ENCODE measurements around the gene BACH2.
"Not testable (repeated sequence)": the region's sequence is repeated elsewhere in the genome, so short reads cannot be mapped to it uniquely, and the experiment has no call there.

Gene BACH2

DNA sequence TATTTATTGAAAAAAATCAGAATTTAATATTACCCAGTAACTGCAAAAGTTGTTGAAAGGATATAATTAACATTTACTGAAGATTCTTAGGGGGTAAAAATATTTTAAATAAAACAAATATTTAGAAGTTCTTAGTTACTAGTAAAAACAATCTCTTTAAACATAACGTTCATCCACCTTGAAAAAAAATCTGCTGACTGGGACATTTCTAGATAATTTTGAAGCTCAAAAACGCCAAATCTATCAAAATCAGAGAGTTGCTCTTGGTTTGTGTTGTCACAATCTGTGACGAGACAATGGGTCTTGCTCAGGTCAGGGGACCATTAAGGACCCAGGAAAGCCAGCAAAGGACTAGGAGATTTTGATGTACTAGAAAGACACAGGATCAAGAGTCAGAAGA is 177.0 kb downstream of the BACH2 start:
- DNase-seq = no peak

DNA sequence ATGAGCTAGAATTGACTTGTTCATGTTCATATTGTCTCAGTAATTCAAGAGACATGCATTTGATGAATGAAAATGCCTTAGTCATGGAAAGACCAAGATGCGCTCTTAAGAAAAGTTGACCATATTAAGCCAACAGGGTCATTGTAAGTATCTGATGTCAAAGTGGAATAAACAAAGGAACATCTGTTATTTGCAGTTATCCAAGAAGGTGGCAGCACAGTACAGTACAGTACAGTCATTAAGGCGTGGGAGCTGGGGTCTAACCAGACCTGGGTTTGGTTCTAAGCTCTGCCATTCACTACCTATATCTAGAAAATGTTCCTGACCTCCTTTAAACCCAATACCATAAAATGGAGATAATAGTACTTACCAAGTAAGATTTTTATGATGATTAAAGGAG is 178.1 kb downstream of the BACH2 start:
- no peak for DNase-seq

GRCh38 chr6:90118069-90118468 is 178.6 kb downstream of the BACH2 start:
- no peak for DNase-seq

GRCh38 chr6:90116126-90116525 is 180.5 kb downstream of the BACH2 start:
- not testable (repeated sequence) for DNase-seq

GRCh38 chr6:90113389-90113788 is 183.3 kb downstream of the BACH2 start:
- DNase-seq = no peak

DNA sequence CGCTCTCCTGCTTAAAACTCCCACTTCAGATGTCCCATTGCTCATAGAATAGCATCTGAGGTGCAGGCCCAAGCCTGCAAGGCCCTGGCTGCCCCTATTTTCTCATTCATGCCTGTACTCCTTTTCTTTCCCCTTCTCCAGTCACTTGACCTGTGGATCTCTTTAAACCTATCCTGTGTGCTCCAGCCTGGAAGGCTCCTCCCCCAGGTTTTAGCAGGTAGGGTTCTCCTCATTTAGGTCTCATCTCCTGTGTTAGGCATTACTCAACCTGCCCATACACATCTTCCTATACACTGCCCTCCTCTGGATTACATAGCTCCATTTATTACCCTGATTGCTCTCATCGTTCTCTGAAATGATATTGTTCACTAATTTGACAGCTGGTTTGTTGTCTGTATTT is 185.3 kb downstream of the BACH2 start:
- DNase-seq = no peak

DNA sequence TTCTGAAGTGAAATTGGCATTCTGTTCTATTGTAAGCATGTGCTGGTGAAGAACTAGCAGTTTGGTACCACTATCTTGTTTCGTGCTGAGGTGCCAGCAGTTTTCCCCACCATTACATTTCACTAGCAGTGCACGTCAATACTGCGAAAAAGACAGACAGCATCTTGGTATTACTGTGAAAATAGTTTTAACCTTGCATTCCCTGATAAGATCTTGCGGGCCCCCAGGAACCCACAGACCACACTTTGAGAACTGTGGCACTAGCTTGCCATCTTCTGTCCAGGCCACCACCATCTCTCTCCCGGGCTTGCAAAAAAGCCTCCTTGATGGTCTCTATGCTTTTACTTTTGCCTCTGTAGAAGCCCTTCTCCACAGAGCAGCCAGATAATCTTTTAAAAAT is 185.7 kb downstream of the BACH2 start:
- DNase-seq = no peak

DNA sequence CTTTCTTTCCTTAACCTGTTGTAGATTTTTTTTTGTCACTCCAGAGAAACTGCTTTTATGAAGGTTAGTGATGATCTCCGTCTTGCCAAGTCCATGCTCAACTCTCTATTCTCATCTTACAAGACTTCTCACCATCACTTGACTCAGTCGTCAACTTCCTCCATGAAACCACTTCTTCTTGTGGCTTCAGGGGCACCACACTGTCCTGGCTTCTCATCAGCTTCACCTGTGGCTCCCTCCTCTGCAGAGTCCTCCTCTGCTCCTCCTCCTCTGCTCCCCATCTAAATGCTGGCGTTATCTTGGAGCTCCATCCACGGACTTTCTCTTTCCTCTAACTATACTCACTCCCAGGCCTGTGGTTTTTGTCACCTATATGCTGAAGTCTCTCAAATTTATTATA is 187.5 kb downstream of the BACH2 start:
- DNase-seq = no peak

DNA sequence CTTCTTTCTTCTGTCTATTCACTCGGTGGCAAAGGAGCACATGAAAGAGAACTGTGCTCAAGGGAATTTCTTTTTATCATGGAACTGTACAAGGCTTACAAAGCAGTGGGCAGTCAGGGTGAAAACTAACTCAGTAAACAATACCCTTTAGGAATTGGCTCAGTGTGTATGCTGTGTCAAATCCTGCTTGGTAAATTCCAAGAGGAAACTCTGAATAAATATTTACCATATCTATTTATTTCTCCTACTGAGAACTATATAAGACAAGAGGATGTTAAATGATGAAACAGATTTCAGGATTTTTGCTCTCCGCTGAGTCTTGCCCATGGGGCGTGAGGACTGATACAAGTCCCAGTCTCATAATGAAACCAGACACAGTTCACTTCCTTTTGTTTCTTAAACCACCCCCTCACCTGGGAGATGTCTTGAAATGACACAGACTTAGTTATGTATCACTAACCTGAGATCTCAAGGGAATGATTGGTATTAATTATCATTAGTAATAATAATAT is 188.8 kb downstream of the BACH2 start:
- DNase-seq = no peak

- DNase-seq = no peak
These were observed 189.3 kb downstream of the BACH2 start for GRCh38 chr6:90107371-90107770.

- DNase-seq = no peak
These were observed 190.2 kb downstream of the BACH2 start for GRCh38 chr6:90106449-90106848.

GRCh38 chr6:90105506-90106170 is 191.0 kb downstream of the BACH2 start:
- no peak for DNase-seq

GRCh38 chr6:90103056-90103800 is 193.4 kb downstream of the BACH2 start:
- no peak for DNase-seq

- DNase-seq = no peak
These were observed 195.2 kb downstream of the BACH2 start for GRCh38 chr6:90101403-90101802.

DNA sequence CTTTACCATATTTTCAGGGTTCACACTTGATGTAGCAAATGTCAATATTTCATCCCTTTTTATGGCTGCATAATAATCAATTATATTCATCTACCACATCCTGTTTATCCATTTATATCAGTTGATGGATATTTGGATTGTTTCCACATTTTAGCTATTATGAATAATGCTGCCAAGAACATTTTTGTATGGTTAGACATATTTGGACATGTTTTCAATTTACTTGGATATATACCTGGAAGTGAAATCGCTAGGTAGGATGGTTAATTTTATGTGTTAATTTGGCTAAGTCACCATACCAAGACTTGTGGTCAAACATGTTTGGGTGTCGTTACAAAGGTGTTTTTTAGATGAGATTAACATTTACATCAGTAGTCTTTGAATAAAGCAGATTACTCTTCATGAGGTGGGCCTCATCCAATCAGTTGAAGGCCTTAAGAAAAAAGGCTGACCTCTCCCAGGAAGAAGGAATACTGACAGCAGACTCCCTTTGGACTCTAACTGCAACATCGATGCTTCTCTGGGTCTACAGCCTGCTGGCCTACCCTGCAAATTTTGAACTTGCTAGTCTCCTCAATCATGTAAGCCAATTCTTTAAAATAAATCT is 196.5 kb downstream of the BACH2 start:
- DNase-seq = no peak

- DNase-seq = no peak
These were observed 198.0 kb downstream of the BACH2 start for GRCh38 chr6:90098627-90099026.

DNA sequence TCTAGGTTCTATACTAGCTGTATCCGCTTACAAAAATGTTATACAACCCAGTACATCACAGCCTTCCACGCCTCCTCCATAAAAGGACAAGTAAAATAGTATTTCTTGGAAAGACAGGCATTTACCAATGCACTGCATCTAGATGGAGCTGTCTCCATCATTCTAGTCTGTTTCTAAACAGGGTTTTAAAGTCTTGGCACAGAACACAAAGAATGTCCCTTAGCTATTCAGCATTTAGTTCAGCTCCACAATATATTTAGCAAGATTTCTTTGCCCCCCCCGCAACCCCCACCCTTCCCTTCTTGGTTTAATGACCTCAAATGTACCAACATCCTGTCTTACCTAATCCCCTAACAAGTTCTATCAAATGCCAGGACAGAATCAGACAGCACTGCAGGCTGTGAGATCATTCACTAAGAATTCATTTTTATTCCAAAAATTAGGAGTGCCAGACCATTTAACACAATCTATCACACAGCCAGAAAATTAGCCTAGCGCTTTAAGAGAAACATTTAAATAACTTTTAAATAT is 198.6 kb downstream of the BACH2 start:
- no peak for DNase-seq

DNA sequence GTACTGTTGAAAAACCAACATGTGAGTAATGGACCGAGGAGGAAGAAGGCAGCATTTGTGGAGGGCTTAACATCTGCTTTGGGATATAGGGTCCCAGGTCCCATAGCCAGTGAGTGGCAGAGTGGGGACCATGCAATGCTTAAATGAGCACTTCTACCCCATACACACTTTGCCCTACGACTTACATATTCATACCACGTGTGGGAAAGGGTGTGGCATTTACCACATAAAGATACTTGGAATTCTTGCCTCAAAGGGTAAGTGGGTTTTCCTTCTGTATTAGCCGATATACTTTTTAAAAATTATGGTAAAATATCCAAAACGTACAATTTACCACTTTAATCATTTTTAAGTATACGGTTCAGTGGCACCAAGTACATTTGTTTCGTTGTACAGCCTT is 199.3 kb downstream of the BACH2 start:
- DNase-seq = no peak

DNA sequence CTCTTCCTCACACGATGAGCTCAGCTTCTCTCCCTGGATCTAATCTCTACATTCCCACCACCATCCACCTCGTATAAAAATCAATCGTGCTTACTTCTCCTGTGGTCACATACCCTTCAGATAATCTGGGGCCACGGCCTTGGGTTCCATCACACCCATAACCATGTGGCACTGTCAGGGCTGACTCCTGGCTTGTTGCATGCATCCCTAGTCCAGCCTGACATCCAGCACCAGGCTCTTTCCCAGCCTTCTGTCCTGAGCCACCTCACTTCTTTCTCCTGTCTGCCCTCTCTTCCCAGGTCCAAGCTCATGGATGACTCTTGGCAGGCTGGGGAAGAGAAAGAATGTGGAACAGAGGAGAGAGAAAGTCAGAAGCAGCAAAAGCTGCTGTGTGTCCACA is 199.8 kb downstream of the BACH2 start:
- no peak for DNase-seq

DNA sequence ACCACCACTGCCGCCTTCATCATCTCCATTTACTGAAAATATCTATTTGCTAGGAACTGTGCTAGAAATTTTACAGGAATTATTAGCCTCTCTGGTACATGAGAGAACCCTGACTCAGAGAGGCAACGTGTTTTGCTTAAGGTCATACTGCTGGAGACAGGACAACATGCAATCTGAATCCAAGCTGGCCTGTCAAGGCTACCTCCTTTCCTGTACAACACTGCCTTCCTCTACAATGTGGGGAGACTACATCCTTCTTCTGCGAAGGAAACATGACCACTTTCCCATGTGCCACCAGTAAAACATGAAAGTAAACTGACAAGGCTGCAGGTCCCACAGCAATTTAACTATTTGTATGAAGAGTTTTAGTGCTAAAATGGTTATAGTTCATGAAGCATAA is 200.9 kb downstream of the BACH2 start:
- no peak for DNase-seq

DNA sequence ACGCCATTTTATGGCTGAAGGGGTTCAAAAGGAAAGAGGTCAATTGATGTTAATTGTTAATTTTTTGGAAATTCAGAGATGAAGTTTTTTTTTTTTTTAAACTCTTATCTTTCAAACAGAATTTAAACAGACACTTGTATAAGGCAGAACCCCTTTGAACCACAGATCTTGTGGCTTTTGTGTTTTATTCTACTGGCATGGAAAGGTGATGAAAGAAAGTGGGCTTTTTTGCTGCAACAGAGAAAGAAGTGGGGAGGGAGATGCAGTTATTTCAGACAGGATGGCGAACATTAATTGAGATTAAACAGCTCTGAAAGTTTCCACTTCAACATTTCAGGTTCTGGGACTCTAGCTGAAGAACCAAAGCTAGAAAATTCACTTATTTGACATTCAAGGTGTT is 201.5 kb downstream of the BACH2 start:
- DNase-seq = no peak

DNA sequence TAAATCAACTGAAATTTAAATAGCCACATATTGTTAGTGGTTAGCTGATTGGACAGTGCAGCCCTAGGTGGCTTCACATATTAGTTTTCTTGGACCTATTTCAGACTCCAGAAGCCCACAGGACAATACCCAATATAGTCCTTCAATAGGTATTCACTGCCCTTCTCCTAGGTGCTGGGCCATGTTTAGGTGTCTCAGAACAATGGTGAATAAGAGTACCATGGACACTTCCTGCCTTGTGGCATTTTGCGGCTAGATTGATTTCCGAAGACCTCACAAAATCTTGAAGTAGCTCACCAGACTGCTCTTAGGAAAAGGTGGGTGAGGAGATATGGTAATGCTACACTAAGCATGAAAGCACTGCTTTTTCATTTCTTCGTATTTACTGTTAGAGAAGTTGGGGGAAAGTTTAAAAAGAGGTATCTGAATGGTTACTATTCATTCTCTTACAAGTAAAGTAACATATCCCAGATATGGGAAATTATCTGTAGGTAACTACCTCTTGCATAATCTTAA is 203.0 kb downstream of the BACH2 start:
- DNase-seq = no peak

- DNase-seq = no peak
These were observed 205.8 kb downstream of the BACH2 start for GRCh38 chr6:90090866-90091265.

- no peak for DNase-seq
These were observed 208.6 kb downstream of the BACH2 start for GRCh38 chr6:90088009-90088408.
